Measurements from ENCODE around the gene DEUP1.
"Not testable (repeated sequence)": the region's sequence is repeated elsewhere in the genome, so short reads cannot be mapped to it uniquely, and the experiment has no call there.

DEUP1 gene

GRCh38 chr11:93359396-93359795 is 28.9 kb downstream of the DEUP1 start:
- no peak for DNase-seq (ENCODE audit: low read depth)

GRCh38 chr11:93361435-93361834 is 30.9 kb downstream of the DEUP1 start:
- DNase-seq (ENCODE audit: low read depth), result no peak

- DNase-seq (ENCODE audit: low read depth), result no peak
Measured at GRCh38 chr11:93368022-93368421, 37.5 kb downstream of the DEUP1 start.

GRCh38 chr11:93370260-93370659 is 39.7 kb downstream of the DEUP1 start:
- DNase-seq (ENCODE audit: low read depth), result no peak

- DNase-seq (ENCODE audit: low read depth), result no peak
Measured at GRCh38 chr11:93389737-93390136, 59.2 kb downstream of the DEUP1 start.

- no peak for DNase-seq (ENCODE audit: low read depth)
Measured at GRCh38 chr11:93392867-93393266, 62.3 kb downstream of the DEUP1 start.

GRCh38 chr11:93393386-93393785 is 62.8 kb downstream of the DEUP1 start:
- no peak for DNase-seq (ENCODE audit: low read depth)

- DNase-seq (ENCODE audit: low read depth), result no peak
Measured at GRCh38 chr11:93394488-93394887, 63.9 kb downstream of the DEUP1 start.

- DNase-seq (ENCODE audit: low read depth), result no peak
Measured at GRCh38 chr11:93396316-93396715, 65.8 kb downstream of the DEUP1 start.

- DNase-seq (ENCODE audit: low read depth), result no peak
Measured at GRCh38 chr11:93403930-93404329, 73.4 kb downstream of the DEUP1 start.

GRCh38 chr11:93407777-93408401 is 77.3 kb downstream of the DEUP1 start:
- no peak for DNase-seq (ENCODE audit: low read depth)

GRCh38 chr11:93410441-93410840 is 79.9 kb downstream of the DEUP1 start:
- DNase-seq (ENCODE audit: low read depth), result no peak

GRCh38 chr11:93411705-93412104 is 81.2 kb downstream of the DEUP1 start:
- no peak for DNase-seq (ENCODE audit: low read depth)

GRCh38 chr11:93432247-93432646 is 101.7 kb downstream of the DEUP1 start:
- DNase-seq (ENCODE audit: low read depth), result no peak

GRCh38 chr11:93443232-93443631 is 112.7 kb downstream of the DEUP1 start:
- not testable (repeated sequence) for DNase-seq (ENCODE audit: low read depth)

GRCh38 chr11:93444617-93445073 is 114.1 kb downstream of the DEUP1 start:
- no peak for DNase-seq (ENCODE audit: low read depth)

- DNase-seq (ENCODE audit: low read depth), result no peak
Measured at GRCh38 chr11:93458286-93458685, 127.7 kb downstream of the DEUP1 start.

GRCh38 chr11:93463666-93464065 is 133.1 kb downstream of the DEUP1 start:
- not testable (repeated sequence) for DNase-seq (ENCODE audit: low read depth)

GRCh38 chr11:93464927-93465540 is 134.5 kb downstream of the DEUP1 start:
- no peak for DNase-seq (ENCODE audit: low read depth)

- DNase-seq (ENCODE audit: low read depth), result no peak
Measured at GRCh38 chr11:93467054-93467453, 136.5 kb downstream of the DEUP1 start.

- DNase-seq (ENCODE audit: low read depth), result no peak
Measured at GRCh38 chr11:93468290-93468689, 137.7 kb downstream of the DEUP1 start.

- no peak for DNase-seq (ENCODE audit: low read depth)
Measured at GRCh38 chr11:93474123-93474522, 143.6 kb downstream of the DEUP1 start.

GRCh38 chr11:93476796-93477195 is 146.3 kb downstream of the DEUP1 start:
- no peak for DNase-seq (ENCODE audit: low read depth)

GRCh38 chr11:93477684-93478234 is 147.2 kb downstream of the DEUP1 start:
- DNase-seq (ENCODE audit: low read depth), result no peak

Measured in stimulated activated CD8-positive, alpha-beta memory T cell treated with anti-CD3 and anti-CD28 coated beads, Interleukin-15, amount 100 ng/mL, for 1 hour (primary cell).